Chondrocyte (in vitro differentiated cells): ENCODE measurements around the gene TSPAN33. TPM values are rescaled to one million over a fixed set of nuclear protein-coding genes. Genes with fewer than 3 reads are reported as not detected.
A peak's percentile ranks its signal among the peaks of the same experiment; 100 is the strongest.

Experiments used
- DNase-seq: peaks from one replicate; pipeline ENCODE4 v3.0.0; 2021; ENCODE audit warnings: mixed read lengths, low spot score
- H3K27ac Mint-ChIP-seq: one replicate; pipeline ENCODE4 v1.8.0; 2021; ENCODE audit warnings: mild to moderate bottlenecking, moderate library complexity, mixed read lengths; ENCODE audit not compliant: unreplicated experiment
- H3K27me3 Mint-ChIP-seq: 2 replicates; pipeline ENCODE4 v1.8.0; 2021; ENCODE audit warnings: low read depth, mixed read lengths
- H3K36me3 Mint-ChIP-seq: 2 replicates; pipeline ENCODE4 v1.8.0; 2021; ENCODE audit warnings: low read depth, mixed read lengths
- H3K4me1 Mint-ChIP-seq: 2 replicates; pipeline ENCODE4 v1.8.0; 2021; ENCODE audit warnings: low read depth, mild to moderate bottlenecking, mixed read lengths
- H3K4me3 Mint-ChIP-seq: one replicate; pipeline ENCODE4 v1.8.0; 2021; ENCODE audit warnings: mild to moderate bottlenecking, moderate library complexity, mixed read lengths; ENCODE audit not compliant: unreplicated experiment
- H3K9me3 Mint-ChIP-seq: 2 replicates; pipeline ENCODE4 v1.8.0; 2021; ENCODE audit warnings: low read depth, mixed read lengths
- long read RNA-seq: library from polyadenylated mRNA; stranded (forward); transcript quantifications from one replicate; pipeline ENCODE4 v2.0.0, GENCODE V29; 2021
- total RNA-seq: library from RNA; stranded (reverse); gene quantifications from 3 replicates; pipeline ENCODE4 v1.2.1, GENCODE V29; 2021
- TF ChIP-seq, protein P1 (sequence below): fragments of 200-600 bp; sonication (generic); IDR thresholded peaks from 2 replicates; pipeline ENCODE4 v1.5.0; 2021; ENCODE audit warnings: antibody characterized with exemption, mild to moderate bottlenecking, moderate library complexity

Gene TSPAN33
- 1.7 to 5.7 TPM (median 4.2 TPM) in 3 replicates for total RNA-seq
- long read RNA-seq, transcript TSPAN33-201 (8 exons, 1,863 nt): major isoform, 14 of 15 reads
- long read RNA-seq, partial matches to known transcripts: 1 of 15 reads
- long read RNA-seq, other reads (novel, unspliced or antisense): 0 of 15 reads

GRCh38 chr7:129144095-129144833 lies at the start of gene TSPAN33:
Gene TSPAN33 (plus strand): TSS chr7:129144707. CDS start chr7:129144981, 274 bp downstream.
- no peak for DNase-seq
- Mint-ChIP-seq H3K4me3 (peak within 1 kb of the TSS; percentile 73), H3K27me3 (peaks cover 64% of the 10 kb centered on the region), H3K27ac (peak within 1 kb of the TSS; percentile 51), H3K36me3 (no peaks in the 10 kb centered on the region), H3K9me3 (no peaks in the 10 kb centered on the region), H3K4me1 (peaks cover 4% of the 10 kb centered on the region)
- TF ChIP-seq, protein P1, sequence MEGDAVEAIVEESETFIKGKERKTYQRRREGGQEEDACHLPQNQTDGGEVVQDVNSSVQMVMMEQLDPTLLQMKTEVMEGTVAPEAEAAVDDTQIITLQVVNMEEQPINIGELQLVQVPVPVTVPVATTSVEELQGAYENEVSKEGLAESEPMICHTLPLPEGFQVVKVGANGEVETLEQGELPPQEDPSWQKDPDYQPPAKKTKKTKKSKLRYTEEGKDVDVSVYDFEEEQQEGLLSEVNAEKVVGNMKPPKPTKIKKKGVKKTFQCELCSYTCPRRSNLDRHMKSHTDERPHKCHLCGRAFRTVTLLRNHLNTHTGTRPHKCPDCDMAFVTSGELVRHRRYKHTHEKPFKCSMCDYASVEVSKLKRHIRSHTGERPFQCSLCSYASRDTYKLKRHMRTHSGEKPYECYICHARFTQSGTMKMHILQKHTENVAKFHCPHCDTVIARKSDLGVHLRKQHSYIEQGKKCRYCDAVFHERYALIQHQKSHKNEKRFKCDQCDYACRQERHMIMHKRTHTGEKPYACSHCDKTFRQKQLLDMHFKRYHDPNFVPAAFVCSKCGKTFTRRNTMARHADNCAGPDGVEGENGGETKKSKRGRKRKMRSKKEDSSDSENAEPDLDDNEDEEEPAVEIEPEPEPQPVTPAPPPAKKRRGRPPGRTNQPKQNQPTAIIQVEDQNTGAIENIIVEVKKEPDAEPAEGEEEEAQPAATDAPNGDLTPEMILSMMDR: no peak

GRCh38 chr7:129095258-129095657 lies 49.2 kb upstream of the TSPAN33 start:
- no peaks in the 10 kb centered on the region for H3K36me3 Mint-ChIP-seq
- DNase-seq: no peak
- no peaks in the 10 kb centered on the region for H3K9me3 Mint-ChIP-seq
- no peak overlapping the region for H3K27ac Mint-ChIP-seq
- H3K27me3 Mint-ChIP-seq: peaks cover 19% of the 10 kb centered on the region
- H3K4me3 Mint-ChIP-seq: no peak overlapping the region
- peaks cover 4% of the 10 kb centered on the region for H3K4me1 Mint-ChIP-seq
- TF ChIP-seq, protein P1: no peak

DNA sequence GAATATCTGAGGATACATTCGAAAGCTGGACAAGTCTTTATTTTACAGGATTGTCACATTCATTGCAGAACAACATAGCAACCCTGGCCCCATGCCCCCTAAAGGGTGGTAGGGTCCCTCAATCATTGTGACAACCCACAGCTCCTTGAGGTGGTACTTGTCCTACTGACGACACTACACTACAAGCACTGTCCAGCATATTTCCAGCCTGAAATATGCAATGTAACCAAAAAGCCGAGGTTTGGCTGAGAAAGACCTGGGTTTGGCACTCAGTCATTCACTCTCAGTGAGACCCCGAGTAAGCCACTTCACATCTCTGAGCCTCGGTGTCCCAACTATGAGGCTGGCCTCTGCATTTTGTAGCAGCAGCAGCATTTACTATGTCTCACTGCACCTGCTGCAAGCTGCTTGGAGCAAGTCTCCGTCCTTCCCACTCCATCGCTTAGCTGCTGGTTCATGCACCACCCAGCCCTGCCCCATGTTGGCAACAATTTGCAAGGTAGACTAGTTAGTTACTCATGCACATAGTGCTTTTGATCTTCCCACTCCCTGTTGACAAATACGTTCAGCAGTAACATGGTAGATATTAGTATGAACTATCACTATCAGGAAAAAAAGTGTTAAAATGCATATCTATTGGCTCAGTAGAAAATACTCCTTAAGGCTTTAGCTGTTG lies 46.0 kb upstream of the TSPAN33 start:
- Mint-ChIP-seq H3K36me3 (no peaks in the 10 kb centered on the region), H3K4me1 (peaks cover 15% of the 10 kb centered on the region), H3K27me3 (peaks cover 14% of the 10 kb centered on the region), H3K4me3 (no peak overlapping the region), H3K27ac (no peak overlapping the region), H3K9me3 (no peaks in the 10 kb centered on the region)
- TF ChIP-seq, protein P1: no peak
- no peak for DNase-seq

DNA sequence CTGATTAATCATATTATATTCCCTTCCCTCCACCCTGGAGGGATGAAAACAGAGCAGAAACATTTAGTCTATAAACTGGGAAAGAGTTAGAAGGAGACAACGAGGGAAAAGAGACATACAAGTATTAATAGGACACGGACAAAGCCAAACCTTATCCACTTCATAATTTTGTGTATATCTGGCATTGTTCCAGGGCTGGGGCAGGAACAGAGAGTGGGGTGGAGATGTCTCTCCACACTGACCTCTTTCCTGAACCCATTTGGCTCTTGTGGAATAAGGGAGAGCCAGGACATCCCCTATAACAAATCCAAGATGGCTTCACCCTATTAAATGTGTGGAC lies 43.7 kb upstream of the TSPAN33 start:
- no peak overlapping the region for H3K4me3 Mint-ChIP-seq
- H3K4me1 Mint-ChIP-seq: peaks cover 15% of the 10 kb centered on the region
- H3K27ac Mint-ChIP-seq: no peak overlapping the region
- H3K36me3 Mint-ChIP-seq: no peaks in the 10 kb centered on the region
- H3K9me3 Mint-ChIP-seq: no peaks in the 10 kb centered on the region
- H3K27me3 Mint-ChIP-seq: peaks cover 8% of the 10 kb centered on the region
- TF ChIP-seq, protein P1: no peak
- DNase-seq: no peak

- H3K4me3 Mint-ChIP-seq: no peak overlapping the region
- no peak for DNase-seq
- TF ChIP-seq, protein P1: no peak
- H3K9me3 Mint-ChIP-seq: no peaks in the 10 kb centered on the region
- H3K27ac Mint-ChIP-seq: no peak overlapping the region
- H3K27me3 Mint-ChIP-seq: peaks cover 4% of the 10 kb centered on the region
- H3K36me3 Mint-ChIP-seq: no peaks in the 10 kb centered on the region
- H3K4me1 Mint-ChIP-seq: peaks cover 15% of the 10 kb centered on the region
Measured at GRCh38 chr7:129101746-129102145, 42.8 kb upstream of the TSPAN33 start.
